HL-60 (cell line): ENCODE data around the gene KCNQ1OT1.

Experiments
- DNase-seq, 2 experiments: peaks; one replicate each; pipeline ENCODE4 v3.0.0-alpha.2; 2010 to 2020; ENCODE audit warnings: low read depth in 1 of 2, low spot score in 1 of 2
- H3K27ac ChIP-seq: fragments of 250-450 bp; sonication (Bioruptor Pico); replicated peaks from 2 replicates; pipeline ENCODE4 v1.5.1; 2020; ENCODE audit warnings: mild to moderate bottlenecking, moderate library complexity
- H3K27me3 ChIP-seq: fragments of 250-450 bp; sonication (Bioruptor Pico); 2 replicates; pipeline ENCODE4 v1.5.1; 2021; ENCODE audit warnings: mild to moderate bottlenecking, moderate library complexity; ENCODE audit not compliant: insufficient read depth, poor library complexity, severe bottlenecking
- H3K4me3 ChIP-seq: replicated peaks from 2 replicates; pipeline ENCODE4 v1.5.1; 2011; ENCODE audit warnings: mild to moderate bottlenecking, control low read depth, low read length; ENCODE audit not compliant: insufficient read depth
- CTCF ChIP-seq: IDR thresholded peaks from one replicate; pipeline ENCODE4 v1.5.1; 2011; ENCODE audit warnings: low read length, control low read depth, inconsistent platforms; ENCODE audit not compliant: insufficient read depth
- GABPA ChIP-seq: IDR thresholded peaks from 2 replicates; pipeline ENCODE4 v1.6.1; 2012; ENCODE audit warnings: low read depth
- POLR2AphosphoS5 ChIP-seq: IDR thresholded peaks from 2 replicates; pipeline ENCODE4 v1.6.1; 2012; ENCODE audit warnings: low read depth
- REST ChIP-seq: IDR thresholded peaks from 2 replicates; pipeline ENCODE4 v1.6.1; 2012; ENCODE audit warnings: low read depth; ENCODE audit not compliant: insufficient replicate concordance
- SPI1 ChIP-seq: IDR thresholded peaks from 2 replicates; pipeline ENCODE4 v1.6.1; 2012; ENCODE audit warnings: low read depth, mild to moderate bottlenecking, borderline replicate concordance

Gene KCNQ1OT1

GRCh38 chr11:2581931-2582350 lies 117.9 kb downstream of the KCNQ1OT1 start:
- TF ChIP-seq GABPA (no peak), SPI1 (no peak), POLR2AphosphoS5 (no peak), REST (no peak), CTCF (no peak)
- Histone ChIP-seq H3K4me3 (no peak overlapping the region), H3K27ac (no peak overlapping the region), H3K27me3 (no peaks in the 10 kb centered on the region)
- DNase-seq: no peak

- DNase-seq: no peak
- TF ChIP-seq REST: no peak
- TF ChIP-seq SPI1: no peak
- no peak for TF ChIP-seq POLR2AphosphoS5
- TF ChIP-seq GABPA: no peak
- TF ChIP-seq CTCF: no peak
- Histone ChIP-seq H3K27ac (no peak overlapping the region), H3K27me3 (no peaks in the 10 kb centered on the region), H3K4me3 (no peak overlapping the region)
Measured at GRCh38 chr11:2581151-2581930, 118.5 kb downstream of the KCNQ1OT1 start.

DNA sequence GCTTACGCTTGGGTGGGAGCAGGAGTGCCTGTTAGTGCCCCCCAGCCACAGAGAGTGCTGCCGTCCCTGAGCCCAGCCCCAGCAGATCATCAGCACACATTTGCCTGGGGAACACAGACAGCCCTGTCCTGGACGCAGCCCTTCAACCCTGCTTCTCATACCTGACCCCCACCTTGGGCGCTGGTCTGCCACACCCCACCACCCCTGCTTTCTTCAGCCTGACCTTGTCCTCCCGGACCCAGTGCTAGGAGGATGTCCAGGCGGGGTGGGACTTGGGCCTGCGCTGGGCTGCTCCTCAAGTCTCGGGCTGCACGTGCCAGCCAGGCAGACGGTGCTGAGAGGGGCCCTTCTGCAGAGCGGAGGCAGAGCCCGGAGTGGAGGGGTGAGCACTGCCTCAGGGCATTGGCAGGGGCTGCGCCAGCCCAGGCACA lies 119.2 kb downstream of the KCNQ1OT1 start:
- no peaks in the 10 kb centered on the region for H3K27me3 ChIP-seq
- H3K27ac ChIP-seq: no peak overlapping the region
- no peak overlapping the region for H3K4me3 ChIP-seq
- TF ChIP-seq SPI1 (no peak), POLR2AphosphoS5 (no peak)
- no peak for DNase-seq

GRCh38 chr11:2580061-2580421 lies 119.8 kb downstream of the KCNQ1OT1 start:
- no peaks in the 10 kb centered on the region for H3K27me3 ChIP-seq
- DNase-seq: no peak
- no peak overlapping the region for H3K4me3 ChIP-seq
- TF ChIP-seq POLR2AphosphoS5: no peak
- no peak for TF ChIP-seq GABPA
- TF ChIP-seq CTCF: no peak
- no peak for TF ChIP-seq SPI1
- TF ChIP-seq REST: no peak
- no peak overlapping the region for H3K27ac ChIP-seq
